Stimulated activated effector memory CD8-positive, alpha-beta T cell treated with anti-CD3 and anti-CD28 coated beads, Interleukin-12 subunit alpha, Interleukin-12 subunit beta, amount 100 ng/mL, for 72 hours (primary cell): ENCODE results near the gene PFKFB2.

Experiments
- ATAC-seq: fragments of 150-1000 bp; cut with Tn5 transposase; 2 replicates; pipeline ENCODE4 v1.10.0; 2021
- DNase-seq, 2 donors: peaks; one replicate each; pipeline ENCODE4 v3.0.0; 2021 to 2022; ENCODE audit warnings: low spot score in 2 of 2
- H3K27ac Mint-ChIP-seq: one replicate; pipeline ENCODE4 v1.8.0; 2022; ENCODE audit warnings: mild to moderate bottlenecking, mixed read lengths
- H3K36me3 Mint-ChIP-seq: one replicate; pipeline ENCODE4 v1.8.0; 2022; ENCODE audit warnings: mild to moderate bottlenecking, mixed read lengths
- H3K4me1 Mint-ChIP-seq: one replicate; pipeline ENCODE4 v1.8.0; 2022; ENCODE audit warnings: mixed read lengths
- H3K4me3 Mint-ChIP-seq: one replicate; pipeline ENCODE4 v1.8.0; 2022; ENCODE audit warnings: mild to moderate bottlenecking, mixed read lengths
- H3K9me3 Mint-ChIP-seq: one replicate; pipeline ENCODE4 v1.8.0; 2022; ENCODE audit warnings: mixed read lengths

The PFKFB2 gene

GRCh38 chr1:207064561-207064960 lies 11.5 kb downstream of the PFKFB2 start:
- Mint-ChIP-seq H3K4me3 (no peak overlapping the region), H3K4me1 (peaks cover 7% of the 10 kb centered on the region), H3K36me3 (no peaks in the 10 kb centered on the region), H3K9me3 (no peaks in the 10 kb centered on the region), H3K27ac (no peak overlapping the region)
- no peak for ATAC-seq
- DNase-seq: peak in 1 of 2 donors; percentile 29

DNA sequence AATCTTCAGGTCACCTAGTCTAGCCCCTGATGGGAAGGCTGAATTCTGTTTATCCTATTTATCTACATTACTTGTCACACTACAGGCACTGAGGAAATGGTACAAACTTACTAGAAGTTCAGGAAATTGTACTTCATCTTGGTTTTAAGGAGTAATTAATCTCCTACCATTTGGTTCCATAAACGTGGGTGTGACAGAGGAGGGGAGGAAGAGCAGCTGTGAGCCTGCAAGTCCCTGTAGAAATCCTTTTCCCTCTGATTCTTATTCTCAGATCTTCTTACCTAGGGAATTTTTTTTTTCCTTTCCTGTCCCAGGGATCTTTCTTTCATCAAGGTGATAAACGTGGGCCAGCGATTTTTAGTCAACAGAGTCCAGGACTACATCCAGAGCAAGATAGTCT lies 14.1 kb downstream of the PFKFB2 start:
- H3K4me3 Mint-ChIP-seq: no peak overlapping the region
- ATAC-seq (no peak), DNase-seq (no peak)
- no peak overlapping the region for H3K27ac Mint-ChIP-seq
- H3K36me3 Mint-ChIP-seq: no peaks in the 10 kb centered on the region
- H3K9me3 Mint-ChIP-seq: no peaks in the 10 kb centered on the region
- peaks cover 23% of the 10 kb centered on the region for H3K4me1 Mint-ChIP-seq

DNA sequence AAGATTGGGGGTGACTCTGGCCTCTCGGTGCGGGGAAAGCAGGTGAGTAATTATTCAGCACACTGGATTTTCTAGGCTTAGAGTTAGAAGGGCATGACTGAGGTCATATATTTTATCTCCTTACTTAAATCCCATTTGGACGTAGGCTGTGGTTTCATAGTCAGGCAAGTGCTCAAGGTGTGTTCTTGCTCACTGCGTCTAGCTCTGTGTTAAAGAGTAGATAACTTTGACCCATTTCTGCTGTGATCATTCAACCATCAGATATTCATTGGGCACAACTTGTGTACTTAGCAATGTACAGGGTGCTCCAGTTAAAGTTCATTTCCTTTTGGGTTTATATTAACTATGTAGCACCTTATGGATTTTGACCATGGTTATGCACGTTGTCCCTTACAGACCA lies 14.6 kb downstream of the PFKFB2 start:
- no peak overlapping the region for H3K27ac Mint-ChIP-seq
- H3K36me3 Mint-ChIP-seq: no peaks in the 10 kb centered on the region
- DNase-seq (no peak), ATAC-seq (no peak)
- peaks cover 23% of the 10 kb centered on the region for H3K4me1 Mint-ChIP-seq
- H3K4me3 Mint-ChIP-seq: no peak overlapping the region
- H3K9me3 Mint-ChIP-seq: no peaks in the 10 kb centered on the region

DNA sequence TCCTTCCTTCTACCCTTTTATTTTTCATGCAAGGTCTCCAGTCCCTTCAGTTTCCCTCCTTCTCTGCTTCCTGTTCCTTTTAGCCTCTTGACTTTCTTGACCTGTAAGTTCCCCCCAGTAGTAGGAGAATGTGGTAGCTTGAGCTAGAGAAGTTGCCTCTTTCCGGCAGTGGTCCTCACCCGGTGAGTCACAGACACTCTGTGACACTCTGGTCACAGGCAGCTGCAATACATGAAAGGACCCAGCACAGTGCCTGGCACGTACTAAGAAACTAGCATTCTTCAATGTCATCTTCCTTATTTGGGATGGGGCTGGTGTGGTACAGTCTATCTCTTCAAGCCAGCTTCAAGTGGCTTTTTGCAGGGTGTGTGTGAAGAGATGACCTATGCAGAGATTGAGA lies 16.0 kb downstream of the PFKFB2 start:
- Mint-ChIP-seq H3K27ac (no peak overlapping the region), H3K4me1 (peaks cover 23% of the 10 kb centered on the region), H3K4me3 (no peak overlapping the region), H3K9me3 (no peaks in the 10 kb centered on the region), H3K36me3 (no peaks in the 10 kb centered on the region)
- ATAC-seq (peak; percentile 54), DNase-seq (peak in 1 of 2 donors; percentile 41)

GRCh38 chr1:207069858-207070506 lies 16.9 kb downstream of the PFKFB2 start:
- Mint-ChIP-seq H3K9me3 (no peaks in the 10 kb centered on the region), H3K4me3 (no peak overlapping the region), H3K4me1 (peaks cover 23% of the 10 kb centered on the region), H3K27ac (no peak overlapping the region), H3K36me3 (no peaks in the 10 kb centered on the region)
- no peak for DNase-seq
- no peak for ATAC-seq

GRCh38 chr1:207070811-207071210 lies 17.7 kb downstream of the PFKFB2 start:
- Mint-ChIP-seq H3K9me3 (no peaks in the 10 kb centered on the region), H3K4me1 (peaks cover 23% of the 10 kb centered on the region), H3K4me3 (no peak overlapping the region), H3K27ac (peak overlapping the region; percentile 61), H3K36me3 (no peaks in the 10 kb centered on the region)
- peak; percentile 61 for ATAC-seq
- DNase-seq: peak in 1 of 2 donors; percentile 42

GRCh38 chr1:207071426-207071825 lies 18.4 kb downstream of the PFKFB2 start:
- DNase-seq (peak in 1 of 2 donors; percentile 22), ATAC-seq (no peak)
- Mint-ChIP-seq H3K9me3 (no peaks in the 10 kb centered on the region), H3K4me3 (no peak overlapping the region), H3K36me3 (no peaks in the 10 kb centered on the region), H3K27ac (no peak overlapping the region), H3K4me1 (peaks cover 23% of the 10 kb centered on the region)

- no peak overlapping the region for H3K27ac Mint-ChIP-seq
- no peaks in the 10 kb centered on the region for H3K9me3 Mint-ChIP-seq
- DNase-seq: peak in 1 of 2 donors; percentile 44
- no peak for ATAC-seq
- no peak overlapping the region for H3K4me3 Mint-ChIP-seq
- H3K4me1 Mint-ChIP-seq: peaks cover 23% of the 10 kb centered on the region
- no peaks in the 10 kb centered on the region for H3K36me3 Mint-ChIP-seq
Measured at GRCh38 chr1:207072233-207072632, 19.2 kb downstream of the PFKFB2 start.

DNA sequence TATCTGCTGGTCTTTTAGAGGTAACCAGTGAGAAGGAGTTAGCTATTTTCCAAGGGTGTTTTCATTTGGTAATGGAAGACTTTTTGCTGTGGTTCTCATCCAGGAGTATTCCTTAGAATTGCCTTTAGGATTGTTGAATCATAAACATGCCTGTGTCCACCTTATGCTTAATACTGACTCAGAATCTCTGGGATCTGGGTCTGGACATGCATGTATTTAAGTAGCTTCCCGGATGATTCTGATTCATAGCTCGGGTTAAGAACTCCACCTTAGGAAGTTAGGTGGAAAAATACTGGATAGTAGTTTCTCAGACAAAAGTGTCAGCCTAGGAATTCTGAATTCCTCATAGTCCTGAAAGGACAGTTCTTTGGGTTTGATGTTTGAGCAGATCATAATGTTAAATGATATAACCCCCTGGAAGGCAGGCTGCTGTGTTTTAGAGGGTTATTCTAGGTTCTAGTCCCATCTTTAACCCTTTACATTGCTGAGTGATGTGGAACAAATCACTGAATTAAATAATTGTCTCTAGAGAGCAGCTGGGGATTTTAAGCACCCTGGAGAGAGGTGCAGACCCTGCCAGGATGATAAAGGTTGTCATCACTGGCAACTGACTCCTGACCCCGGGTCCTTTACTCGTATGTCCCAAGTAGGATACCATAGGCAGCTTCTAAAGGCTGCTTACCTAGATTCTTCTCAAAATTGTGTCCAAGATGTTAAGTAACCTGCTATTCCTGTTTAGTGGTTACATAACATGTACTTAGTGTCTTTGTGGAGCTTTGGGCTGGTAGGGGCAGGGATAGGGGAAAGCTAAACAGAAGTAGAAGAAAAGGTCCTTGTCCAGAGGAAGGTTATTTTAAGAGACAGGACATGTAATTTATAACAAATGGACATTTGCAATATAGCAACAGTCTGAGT lies 21.1 kb downstream of the PFKFB2 start:
- Mint-ChIP-seq H3K4me3 (no peak overlapping the region), H3K9me3 (no peaks in the 10 kb centered on the region), H3K4me1 (peaks cover 20% of the 10 kb centered on the region), H3K36me3 (no peaks in the 10 kb centered on the region), H3K27ac (no peak overlapping the region)
- no peak for ATAC-seq
- DNase-seq: peak in 1 of 2 donors; percentile 41

DNA sequence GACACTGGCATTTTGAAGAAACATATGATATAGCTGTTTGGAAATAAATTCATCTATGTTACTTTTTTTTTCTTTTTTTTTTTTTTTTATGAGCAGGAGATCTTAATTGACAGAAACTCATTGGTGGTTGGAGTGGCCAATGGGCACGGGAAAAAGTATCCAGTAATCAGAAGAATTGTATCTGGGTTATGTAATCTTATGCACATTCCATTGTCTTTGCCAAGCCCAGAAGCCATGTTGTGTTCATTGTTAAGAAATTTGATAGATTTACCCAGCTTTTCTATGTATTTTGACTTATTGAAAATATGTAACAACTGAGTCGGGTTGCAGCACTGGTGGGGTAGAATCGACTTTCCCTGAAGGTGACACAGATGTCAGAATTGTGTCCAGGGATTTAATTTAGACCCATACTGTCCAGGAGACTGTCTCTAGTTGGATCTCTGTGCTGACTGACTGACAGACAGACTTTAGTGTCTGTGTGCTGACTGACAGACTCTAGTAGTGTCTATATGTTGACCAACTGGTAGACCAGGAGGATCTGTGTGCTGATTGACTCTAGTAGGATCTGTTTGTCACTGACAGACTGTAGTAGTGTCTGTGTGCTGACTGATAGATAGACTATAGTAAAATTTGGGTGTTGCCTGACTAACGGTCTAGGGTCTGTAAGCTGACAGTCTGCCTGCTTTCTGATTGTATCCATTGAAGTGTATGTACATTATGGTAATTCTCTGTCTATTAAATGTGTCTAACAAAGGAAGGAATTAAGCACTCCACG lies 23.3 kb downstream of the PFKFB2 start:
- no peaks in the 10 kb centered on the region for H3K4me1 Mint-ChIP-seq
- DNase-seq: peak in 1 of 2 donors; percentile 32
- no peaks in the 10 kb centered on the region for H3K36me3 Mint-ChIP-seq
- no peak for ATAC-seq
- H3K9me3 Mint-ChIP-seq: no peaks in the 10 kb centered on the region
- H3K27ac Mint-ChIP-seq: no peak overlapping the region
- H3K4me3 Mint-ChIP-seq: no peak overlapping the region

- no peaks in the 10 kb centered on the region for H3K36me3 Mint-ChIP-seq
- no peak overlapping the region for H3K4me3 Mint-ChIP-seq
- H3K27ac Mint-ChIP-seq: no peak overlapping the region
- ATAC-seq: no peak
- H3K9me3 Mint-ChIP-seq: no peaks in the 10 kb centered on the region
- DNase-seq: no peak
- no peaks in the 10 kb centered on the region for H3K4me1 Mint-ChIP-seq
Measured at GRCh38 chr1:207077012-207077411, 23.9 kb downstream of the PFKFB2 start.

DNA sequence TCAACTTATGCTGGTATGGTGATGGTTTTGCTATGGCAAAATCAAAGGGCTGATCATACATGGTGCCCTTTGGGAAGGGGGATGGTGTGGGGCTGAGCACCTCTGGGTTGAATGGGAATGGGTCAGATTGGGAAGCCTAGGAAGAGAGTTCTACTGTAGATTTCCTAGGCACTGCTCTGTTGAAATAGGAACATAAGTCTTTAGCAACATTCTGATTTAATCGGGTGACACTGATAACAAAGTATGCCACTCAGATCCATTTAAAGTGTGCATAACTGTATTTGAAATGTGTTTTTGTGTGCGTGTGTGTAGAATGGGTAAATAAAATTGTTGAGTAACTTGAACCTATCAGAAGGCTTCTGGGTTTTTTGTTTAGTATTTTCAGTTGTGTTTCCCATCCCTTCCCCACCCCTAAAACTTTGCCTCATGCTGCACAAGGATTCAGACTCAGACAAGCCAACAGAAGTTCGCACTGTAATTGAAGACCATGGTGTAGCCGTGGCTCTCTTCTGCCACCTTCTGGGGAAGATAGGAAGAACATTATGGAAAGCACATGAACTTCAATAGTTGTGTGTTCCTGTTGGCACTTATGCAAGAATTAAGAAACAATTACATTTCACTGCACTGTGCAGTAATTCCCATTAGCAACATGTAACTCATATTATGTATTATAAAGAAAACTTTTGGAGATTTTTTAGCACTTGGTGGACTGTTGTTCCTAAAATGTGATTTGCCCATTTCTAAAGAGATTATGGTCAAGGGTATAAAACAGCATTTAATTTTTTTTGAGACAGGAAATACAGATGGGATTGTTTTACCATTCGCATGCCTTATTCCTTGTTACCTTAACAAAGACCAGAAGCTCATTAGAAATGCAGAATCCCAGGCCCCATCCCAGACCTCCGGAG lies 24.6 kb downstream of the PFKFB2 start:
- Mint-ChIP-seq H3K4me3 (no peak overlapping the region), H3K36me3 (no peaks in the 10 kb centered on the region), H3K9me3 (no peaks in the 10 kb centered on the region), H3K4me1 (no peaks in the 10 kb centered on the region), H3K27ac (no peak overlapping the region)
- DNase-seq (peak; percentile 54 to 75), ATAC-seq (peak; percentile 80)

GRCh38 chr1:207078578-207079132 lies 25.6 kb downstream of the PFKFB2 start:
- Mint-ChIP-seq H3K9me3 (no peaks in the 10 kb centered on the region), H3K36me3 (no peaks in the 10 kb centered on the region), H3K4me1 (no peaks in the 10 kb centered on the region), H3K27ac (no peak overlapping the region), H3K4me3 (no peak overlapping the region)
- ATAC-seq: no peak
- DNase-seq: no peak

GRCh38 chr1:207079706-207080241 lies 26.7 kb downstream of the PFKFB2 start:
- Mint-ChIP-seq H3K4me3 (no peak overlapping the region), H3K36me3 (no peaks in the 10 kb centered on the region), H3K9me3 (no peaks in the 10 kb centered on the region), H3K27ac (no peak overlapping the region), H3K4me1 (peaks cover 3% of the 10 kb centered on the region)
- DNase-seq: no peak
- no peak for ATAC-seq
